Astrocyte of the cerebellum (primary cell): Measurements from ENCODE around the gene SRPX.

Source experiments
- DNase-seq: peaks from one replicate; pipeline ENCODE4 v3.0.0-alpha.2; 2011; ENCODE audit warnings: low read depth
- H3K4me3 ChIP-seq: 2 replicates; pipeline ENCODE4 v1.5.1; 2011; ENCODE audit warnings: mild to moderate bottlenecking, low read depth, low read length, moderate library complexity
- in situ Hi-C: cut with HindIII; loops from 2 replicates; pipeline ENCODE4 v1.10.0; 2017; ENCODE audit warnings: low sequenced_read_pairs
- TF ChIP-seq, protein P1 (sequence below): IDR thresholded peaks from 2 replicates; pipeline ENCODE4 v1.5.1; 2012; ENCODE audit warnings: low read length, low read depth, moderate library complexity, mild to moderate bottlenecking; ENCODE audit errors: missing control alignments

Gene SRPX

DNA sequence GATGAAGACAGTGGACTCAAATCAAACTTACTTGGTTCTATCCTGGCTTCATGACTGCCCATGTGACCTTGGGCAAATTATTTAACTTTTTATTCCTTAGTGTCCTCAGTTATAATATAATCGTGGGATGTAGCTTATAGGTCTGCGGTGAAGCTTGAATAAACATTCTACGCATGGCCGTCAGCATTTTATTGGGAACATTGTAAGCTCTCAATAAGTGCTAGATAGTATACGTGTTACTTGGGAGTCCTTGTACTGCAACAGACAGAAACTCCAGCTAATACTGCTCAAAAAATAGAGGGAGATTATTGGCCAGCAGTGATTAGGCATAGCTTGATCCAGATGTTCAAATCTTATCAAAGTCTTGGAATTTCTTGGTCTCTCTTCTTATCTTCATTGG lies 109.5 kb downstream of the SRPX start:
- DNase-seq = no peak
- no peak overlapping the region for H3K4me3 ChIP-seq
- in situ Hi-C loops = no loop called here
- TF ChIP-seq, protein P1, sequence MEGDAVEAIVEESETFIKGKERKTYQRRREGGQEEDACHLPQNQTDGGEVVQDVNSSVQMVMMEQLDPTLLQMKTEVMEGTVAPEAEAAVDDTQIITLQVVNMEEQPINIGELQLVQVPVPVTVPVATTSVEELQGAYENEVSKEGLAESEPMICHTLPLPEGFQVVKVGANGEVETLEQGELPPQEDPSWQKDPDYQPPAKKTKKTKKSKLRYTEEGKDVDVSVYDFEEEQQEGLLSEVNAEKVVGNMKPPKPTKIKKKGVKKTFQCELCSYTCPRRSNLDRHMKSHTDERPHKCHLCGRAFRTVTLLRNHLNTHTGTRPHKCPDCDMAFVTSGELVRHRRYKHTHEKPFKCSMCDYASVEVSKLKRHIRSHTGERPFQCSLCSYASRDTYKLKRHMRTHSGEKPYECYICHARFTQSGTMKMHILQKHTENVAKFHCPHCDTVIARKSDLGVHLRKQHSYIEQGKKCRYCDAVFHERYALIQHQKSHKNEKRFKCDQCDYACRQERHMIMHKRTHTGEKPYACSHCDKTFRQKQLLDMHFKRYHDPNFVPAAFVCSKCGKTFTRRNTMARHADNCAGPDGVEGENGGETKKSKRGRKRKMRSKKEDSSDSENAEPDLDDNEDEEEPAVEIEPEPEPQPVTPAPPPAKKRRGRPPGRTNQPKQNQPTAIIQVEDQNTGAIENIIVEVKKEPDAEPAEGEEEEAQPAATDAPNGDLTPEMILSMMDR = no peak

DNA sequence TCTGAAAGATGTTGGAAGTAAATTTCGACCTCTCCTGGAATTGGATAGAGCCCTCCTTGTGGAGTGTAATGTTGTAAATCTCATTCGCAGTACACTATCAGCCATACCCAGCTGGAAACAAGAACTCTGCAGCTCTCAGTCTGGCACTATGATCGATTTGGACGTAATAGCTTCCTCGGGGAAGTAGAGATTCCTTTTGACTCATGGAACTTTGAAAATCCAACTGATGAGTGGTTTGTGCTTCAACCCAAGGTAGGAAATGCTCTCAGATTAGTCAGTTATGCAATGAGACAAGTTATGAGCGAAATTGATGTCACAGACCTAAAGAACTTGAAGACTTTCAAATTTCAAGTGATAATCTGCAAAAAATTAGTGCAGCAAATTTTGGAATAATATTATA lies 110.4 kb downstream of the SRPX start:
- TF ChIP-seq, protein P1 = no peak

DNA sequence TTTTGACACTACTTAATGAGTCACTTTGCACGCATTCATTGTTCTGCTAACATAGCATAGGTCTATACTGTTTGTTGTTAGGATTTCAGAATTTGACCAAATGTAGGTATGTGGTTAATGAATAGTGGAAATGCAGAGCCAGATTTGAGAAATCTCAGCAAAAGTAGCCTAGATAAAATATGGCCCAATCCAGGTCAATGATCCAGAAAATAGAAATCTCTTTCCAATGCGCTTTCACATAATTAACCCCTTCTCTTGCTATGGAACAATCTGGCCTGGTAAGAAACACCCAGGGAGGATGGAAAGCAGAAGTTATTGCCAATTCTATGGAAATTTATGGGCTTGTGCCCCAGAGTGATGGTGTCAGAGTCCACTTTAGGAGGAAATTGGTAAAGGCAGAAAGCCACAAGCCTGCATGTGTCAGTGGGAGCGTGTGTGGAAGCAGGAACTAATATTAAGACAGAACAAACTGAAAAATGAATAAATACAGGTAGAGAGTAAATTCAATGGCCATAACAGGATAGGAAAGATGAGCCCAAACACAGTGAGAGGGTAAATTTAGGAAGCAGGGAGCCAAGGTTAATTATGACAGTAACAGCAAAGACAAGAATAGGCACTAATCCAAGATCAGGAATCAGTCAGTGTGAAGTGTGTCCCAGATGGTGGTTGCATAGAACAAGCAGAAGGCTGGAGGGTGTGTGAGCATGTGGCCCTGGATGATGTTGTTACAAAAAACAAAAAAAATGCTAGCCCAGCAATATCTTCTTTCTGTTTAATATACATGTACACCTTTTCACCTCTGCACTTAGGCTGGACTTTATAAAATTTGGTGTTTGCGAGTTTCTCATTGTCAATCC lies 111.4 kb downstream of the SRPX start:
- H3K4me3 ChIP-seq = no peak overlapping the region
- in situ Hi-C loops = no loop called here
- DNase-seq = no peak
- TF ChIP-seq, protein P1 = no peak

More for the DNA sequence above, 110.4 kb downstream of the SRPX start:
- in situ Hi-C loops = no loop called here
- H3K4me3 ChIP-seq = no peak overlapping the region
- DNase-seq = no peak

DNA sequence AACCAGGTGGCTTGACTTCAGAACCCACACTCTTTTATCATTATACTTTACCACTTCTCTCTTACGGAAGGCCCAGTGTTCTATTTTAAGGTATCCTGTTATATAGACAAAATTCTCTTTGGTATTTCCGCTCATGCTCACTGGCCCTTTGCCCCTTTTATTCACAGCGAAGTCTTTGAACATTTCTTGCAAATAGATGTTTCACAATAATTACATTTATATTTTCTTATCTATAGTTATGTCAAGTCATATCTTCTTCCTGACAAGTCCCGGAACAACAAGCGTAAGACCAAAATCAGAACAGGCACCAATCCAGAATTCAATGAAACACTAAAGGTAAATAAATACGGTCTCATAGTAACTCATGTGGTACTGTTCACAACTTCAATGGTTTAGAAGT lies 112.3 kb downstream of the SRPX start:
- DNase-seq = no peak
- H3K4me3 ChIP-seq = no peak overlapping the region
- TF ChIP-seq, protein P1 = no peak
- in situ Hi-C loops = no loop called here

DNA sequence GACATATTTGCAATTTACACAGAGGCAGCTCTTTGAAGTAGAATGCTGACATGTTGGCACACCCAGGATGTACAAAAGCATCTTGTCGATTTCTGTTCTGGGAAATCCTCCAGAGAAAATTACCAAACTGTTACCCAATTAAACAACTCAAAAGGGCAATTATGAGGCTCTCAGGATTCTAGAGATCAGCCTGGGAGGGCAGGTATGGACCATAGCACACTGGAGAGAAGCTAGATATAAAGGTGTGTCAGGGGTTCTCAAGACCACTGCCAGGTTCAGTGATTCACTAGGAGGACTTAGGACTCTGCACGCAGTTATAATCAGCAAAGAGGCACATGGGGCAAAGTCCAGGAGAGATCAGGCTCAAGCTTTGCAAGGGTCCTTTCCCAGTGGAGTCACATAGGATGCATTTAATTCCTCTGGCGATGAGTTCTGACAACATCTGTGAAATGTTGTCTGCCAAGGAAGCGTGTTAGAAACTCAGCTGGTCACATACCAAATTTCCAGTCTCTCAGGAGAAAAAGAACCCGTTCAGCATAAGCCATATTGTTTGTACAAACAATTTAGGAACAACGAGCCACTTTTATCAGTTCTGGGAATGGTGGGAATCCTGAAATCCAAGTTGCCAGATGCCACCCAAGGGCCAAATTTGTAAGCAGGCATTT lies 113.5 kb downstream of the SRPX start:
- in situ Hi-C loops = no loop called here
- TF ChIP-seq, protein P1 = no peak
- no peak overlapping the region for H3K4me3 ChIP-seq
- DNase-seq = no peak

DNA sequence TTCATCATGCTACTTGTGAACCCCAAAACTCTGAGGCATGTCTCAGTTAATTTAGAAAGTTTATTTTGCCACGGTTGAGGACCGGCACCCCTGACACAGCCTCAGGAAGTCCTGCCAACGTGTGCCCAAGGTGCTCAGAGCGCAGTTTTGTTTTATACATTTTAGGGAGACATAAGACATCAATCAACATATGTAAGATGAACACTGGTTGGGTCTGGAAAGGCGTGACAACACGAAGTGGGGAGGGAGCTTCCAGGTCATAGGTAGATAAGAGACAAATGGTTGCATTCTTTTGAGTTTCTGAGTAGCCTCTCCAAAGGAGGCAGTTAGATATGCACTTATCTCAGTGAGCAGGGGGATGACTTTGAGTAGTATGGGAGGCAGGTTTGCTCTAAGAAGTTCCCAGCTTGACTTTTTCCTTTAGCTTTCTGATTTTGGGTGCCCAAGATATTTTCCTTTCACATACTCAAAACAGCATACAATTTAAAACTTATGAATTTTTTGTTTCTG lies 115.4 kb downstream of the SRPX start:
- no peak for DNase-seq
- TF ChIP-seq, protein P1 = no peak
- in situ Hi-C loops = no loop called here
- H3K4me3 ChIP-seq = no peak overlapping the region
